ENCODE results near the gene KIRREL1. TPM values are rescaled to one million over a fixed set of nuclear protein-coding genes. Genes with fewer than 3 reads are reported as not detected.

The KIRREL1 gene
- total RNA-seq, 1 donor from 2014 or later, result 66.8 TPM

- Mint-ChIP-seq H3K36me3 (ENCODE audit: low read depth, unreplicated experiment) (no peaks in the 10 kb centered on the region), H3K27ac (ENCODE audit: unreplicated experiment) (no peak overlapping the region), H3K27me3 (ENCODE audit: unreplicated experiment) (peaks cover 5% of the 10 kb centered on the region), H3K9me3 (ENCODE audit: unreplicated experiment) (no peaks in the 10 kb centered on the region), H3K4me1 (ENCODE audit: unreplicated experiment) (peaks cover 9% of the 10 kb centered on the region), H3K4me3 (ENCODE audit: unreplicated experiment) (no peak overlapping the region)
- no peak for TF ChIP-seq CTCF (IDR thresholded peaks at IDR 0.05; ENCODE audit: unreplicated experiment)
- no peak for DNase-seq (ENCODE audit: low spot score)
Measured at GRCh38 chr1:157951230-157951629, 42.2 kb upstream of the KIRREL1 start.

- Mint-ChIP-seq H3K27me3 (ENCODE audit: unreplicated experiment) (peaks cover 5% of the 10 kb centered on the region), H3K36me3 (ENCODE audit: low read depth, unreplicated experiment) (no peaks in the 10 kb centered on the region), H3K4me3 (ENCODE audit: unreplicated experiment) (no peak overlapping the region), H3K4me1 (ENCODE audit: unreplicated experiment) (peaks cover 9% of the 10 kb centered on the region), H3K27ac (ENCODE audit: unreplicated experiment) (no peak overlapping the region), H3K9me3 (ENCODE audit: unreplicated experiment) (no peaks in the 10 kb centered on the region)
- no peak for TF ChIP-seq CTCF (IDR thresholded peaks at IDR 0.05; ENCODE audit: unreplicated experiment)
- no peak for DNase-seq (ENCODE audit: low spot score)
Measured at GRCh38 chr1:157952601-157953000, 40.8 kb upstream of the KIRREL1 start.

- no peak for DNase-seq (ENCODE audit: low spot score)
- no peak overlapping the region for H3K4me3 Mint-ChIP-seq (ENCODE audit: unreplicated experiment)
- no peak for TF ChIP-seq CTCF (IDR thresholded peaks at IDR 0.05; ENCODE audit: unreplicated experiment)
- H3K4me1 Mint-ChIP-seq (ENCODE audit: unreplicated experiment), result peaks cover 9% of the 10 kb centered on the region
- peaks cover 5% of the 10 kb centered on the region for H3K27me3 Mint-ChIP-seq (ENCODE audit: unreplicated experiment)
- no peak overlapping the region for H3K27ac Mint-ChIP-seq (ENCODE audit: unreplicated experiment)
- H3K36me3 Mint-ChIP-seq (ENCODE audit: low read depth, unreplicated experiment), result no peaks in the 10 kb centered on the region
- no peaks in the 10 kb centered on the region for H3K9me3 Mint-ChIP-seq (ENCODE audit: unreplicated experiment)
Measured at GRCh38 chr1:157955221-157955620, 38.2 kb upstream of the KIRREL1 start.

GRCh38 chr1:157955857-157956256, 37.6 kb upstream of the KIRREL1 start:
- no peak overlapping the region for H3K27ac Mint-ChIP-seq (ENCODE audit: unreplicated experiment)
- no peaks in the 10 kb centered on the region for H3K9me3 Mint-ChIP-seq (ENCODE audit: unreplicated experiment)
- peaks cover 3% of the 10 kb centered on the region for H3K27me3 Mint-ChIP-seq (ENCODE audit: unreplicated experiment)
- DNase-seq (ENCODE audit: low spot score), result no peak
- TF ChIP-seq CTCF (IDR thresholded peaks at IDR 0.05; ENCODE audit: unreplicated experiment), result no peak
- no peak overlapping the region for H3K4me3 Mint-ChIP-seq (ENCODE audit: unreplicated experiment)
- H3K4me1 Mint-ChIP-seq (ENCODE audit: unreplicated experiment), result peaks cover 9% of the 10 kb centered on the region
- H3K36me3 Mint-ChIP-seq (ENCODE audit: low read depth, unreplicated experiment), result no peaks in the 10 kb centered on the region

GRCh38 chr1:157956732-157957131, 36.7 kb upstream of the KIRREL1 start:
- no peak for TF ChIP-seq CTCF (IDR thresholded peaks at IDR 0.05; ENCODE audit: unreplicated experiment)
- Mint-ChIP-seq H3K4me3 (ENCODE audit: unreplicated experiment) (no peak overlapping the region), H3K36me3 (ENCODE audit: low read depth, unreplicated experiment) (no peaks in the 10 kb centered on the region), H3K4me1 (ENCODE audit: unreplicated experiment) (peaks cover 9% of the 10 kb centered on the region), H3K27ac (ENCODE audit: unreplicated experiment) (no peak overlapping the region), H3K9me3 (ENCODE audit: unreplicated experiment) (no peaks in the 10 kb centered on the region), H3K27me3 (ENCODE audit: unreplicated experiment) (no peaks in the 10 kb centered on the region)
- no peak for DNase-seq (ENCODE audit: low spot score)
